HG02885 (cell line): ENCODE results near the gene DCTPP1.
"Not testable (repeated sequence)": the region's sequence is repeated elsewhere in the genome, so short reads cannot be mapped to it uniquely, and the experiment has no call there.

Experiments
- ATAC-seq: cut with Tn5 transposase; IDR thresholded peaks from one replicate; pipeline ENCODE4 v1.9.1; 2021; ENCODE audit warnings: mild to moderate bottlenecking; ENCODE audit not compliant: unreplicated experiment, poor library complexity

The DCTPP1 gene

GRCh38 chr16:30416047-30416603, 13.7 kb downstream of the DCTPP1 start:
- no peak for ATAC-seq

- ATAC-seq, result no peak
These were observed 15.7 kb downstream of the DCTPP1 start for GRCh38 chr16:30414159-30414558.

GRCh38 chr16:30413112-30413806, 16.6 kb downstream of the DCTPP1 start:
- ATAC-seq, result no peak

- peak; percentile 48 for ATAC-seq
These were observed 20.4 kb downstream of the DCTPP1 start for GRCh38 chr16:30409125-30410060.

- no peak for ATAC-seq
These were observed 21.9 kb downstream of the DCTPP1 start for GRCh38 chr16:30407804-30408534.

- ATAC-seq, result peak; percentile 88
These were observed 22.6 kb downstream of the DCTPP1 start, which contains the start of gene ZNF771 for GRCh38 chr16:30407102-30407803. TSS of gene ZNF771 (plus strand) at chr16:30407606. CDS start at chr16:30408054, 448 bp downstream.

GRCh38 chr16:30406795-30407101, 23.1 kb downstream of the DCTPP1 start:
- ATAC-seq, result peak; percentile 4

GRCh38 chr16:30401768-30402425, 27.9 kb downstream of the DCTPP1 start:
- ATAC-seq, result no peak

GRCh38 chr16:30399435-30400186, 30.2 kb downstream of the DCTPP1 start:
- no peak for ATAC-seq

- ATAC-seq, result no peak
These were observed 31.0 kb downstream of the DCTPP1 start for GRCh38 chr16:30398661-30399434.

GRCh38 chr16:30397776-30398660, 31.8 kb downstream of the DCTPP1 start:
- ATAC-seq, result no peak

GRCh38 chr16:30397056-30397455, 32.8 kb downstream of the DCTPP1 start:
- ATAC-seq, result no peak

GRCh38 chr16:30396627-30397026, 33.2 kb downstream of the DCTPP1 start:
- ATAC-seq, result not testable (repeated sequence)

- ATAC-seq, result no peak
These were observed 33.7 kb downstream of the DCTPP1 start for GRCh38 chr16:30395992-30396585.

- ATAC-seq, result peak; percentile 79
These were observed 34.5 kb downstream of the DCTPP1 start, which contains the start of gene ZNF48 for GRCh38 chr16:30395155-30395991. TSS of gene ZNF48 (plus strand) at chr16:30395420. CDS start at chr16:30395795, 375 bp downstream.
